HG02884 (cell line): ENCODE measurements around the gene ZFR2.
"Not testable (repeated sequence)": the region's sequence is repeated elsewhere in the genome, so short reads cannot be mapped to it uniquely, and the experiment has no call there.

Source experiments
- ATAC-seq: cut with Tn5 transposase; IDR thresholded peaks from one replicate; pipeline ENCODE4 v1.9.1; 2021; ENCODE audit warnings: mild to moderate bottlenecking, moderate library complexity; ENCODE audit not compliant: unreplicated experiment

Gene ZFR2

GRCh38 chr19:3816566-3817218 lies 52.1 kb downstream of the ZFR2 start:
- ATAC-seq = no peak

GRCh38 chr19:3816148-3816547 lies 52.7 kb downstream of the ZFR2 start:
- ATAC-seq = not testable (repeated sequence)

GRCh38 chr19:3814648-3815047 lies 54.2 kb downstream of the ZFR2 start:
- no peak for ATAC-seq

DNA sequence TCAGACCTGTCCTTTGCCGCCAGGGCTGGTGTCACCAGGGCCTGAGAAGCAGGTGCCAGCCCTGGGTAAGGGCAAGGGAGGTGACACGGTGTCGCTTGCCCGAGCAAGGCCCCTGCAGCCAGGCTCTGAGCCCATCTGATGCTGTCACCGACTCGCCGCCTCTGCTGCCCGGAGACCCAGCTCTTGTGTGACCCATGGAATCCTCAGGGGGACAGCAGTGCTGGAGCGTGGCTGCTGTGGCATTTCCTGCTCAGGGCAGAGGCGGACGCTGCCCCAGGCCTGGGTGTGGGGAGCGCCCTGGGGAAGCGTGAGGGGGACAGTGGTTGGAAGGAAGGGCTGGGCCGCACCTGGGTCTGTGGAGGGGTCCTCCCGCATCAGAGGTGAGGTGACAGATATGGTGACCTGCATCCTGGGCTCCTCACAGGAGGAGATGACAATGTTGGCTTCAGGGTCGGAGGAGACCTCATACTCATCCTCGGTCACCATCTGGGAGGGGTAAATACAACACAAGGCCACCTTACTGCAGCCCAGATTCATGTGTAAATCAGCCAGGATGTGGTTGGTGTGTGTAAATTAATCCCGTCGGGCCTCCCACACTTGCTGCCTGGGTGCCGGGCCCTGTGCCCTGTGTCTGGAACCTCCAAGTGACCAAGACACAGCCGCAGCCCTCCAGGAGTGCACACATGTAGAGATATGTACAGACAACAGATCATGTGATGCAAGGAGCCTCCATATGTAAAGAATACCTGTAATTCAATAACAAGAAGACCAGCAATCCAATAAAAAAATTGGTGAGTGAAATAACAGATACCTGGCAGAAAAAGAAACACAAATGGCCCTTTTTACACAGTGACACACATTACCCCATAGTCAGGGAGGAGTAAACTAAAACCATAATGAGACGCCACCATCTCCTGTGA lies 55.1 kb downstream of the ZFR2 start:
- no peak for ATAC-seq

DNA sequence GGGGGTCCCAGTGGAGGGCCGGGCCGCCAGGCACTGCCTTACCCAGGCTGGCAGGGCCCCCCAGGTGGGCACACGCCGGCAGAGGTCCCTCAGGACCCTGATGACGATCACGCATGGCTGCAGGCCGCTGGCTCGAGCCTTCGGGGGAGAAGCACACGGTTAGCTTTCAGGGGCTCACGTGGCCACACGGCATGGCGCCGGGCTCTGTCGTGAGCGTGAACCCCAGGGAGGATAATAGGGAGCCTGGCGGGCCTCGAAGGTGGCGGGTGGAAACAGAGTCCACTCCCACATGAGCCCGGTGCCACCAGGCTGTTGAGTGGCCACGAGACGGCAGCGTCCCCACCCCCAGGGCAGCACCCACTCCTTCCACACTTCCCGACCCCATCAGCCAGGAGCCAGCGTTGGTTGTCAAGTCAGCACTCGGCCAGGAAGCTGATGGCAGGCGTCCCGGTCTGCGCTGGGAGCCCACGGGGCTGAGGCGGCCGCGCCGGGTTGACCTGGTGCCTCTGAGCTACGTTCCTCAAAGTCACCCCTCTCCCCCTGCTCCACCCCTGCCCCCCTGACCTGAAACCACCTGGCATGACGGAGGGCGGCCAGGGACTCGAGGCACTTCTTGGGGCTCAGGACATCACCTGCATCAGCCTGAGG lies 58.0 kb downstream of the ZFR2 start:
- ATAC-seq = no peak

- ATAC-seq = no peak
Measured at GRCh38 chr19:3809881-3810707, 58.7 kb downstream of the ZFR2 start.

DNA sequence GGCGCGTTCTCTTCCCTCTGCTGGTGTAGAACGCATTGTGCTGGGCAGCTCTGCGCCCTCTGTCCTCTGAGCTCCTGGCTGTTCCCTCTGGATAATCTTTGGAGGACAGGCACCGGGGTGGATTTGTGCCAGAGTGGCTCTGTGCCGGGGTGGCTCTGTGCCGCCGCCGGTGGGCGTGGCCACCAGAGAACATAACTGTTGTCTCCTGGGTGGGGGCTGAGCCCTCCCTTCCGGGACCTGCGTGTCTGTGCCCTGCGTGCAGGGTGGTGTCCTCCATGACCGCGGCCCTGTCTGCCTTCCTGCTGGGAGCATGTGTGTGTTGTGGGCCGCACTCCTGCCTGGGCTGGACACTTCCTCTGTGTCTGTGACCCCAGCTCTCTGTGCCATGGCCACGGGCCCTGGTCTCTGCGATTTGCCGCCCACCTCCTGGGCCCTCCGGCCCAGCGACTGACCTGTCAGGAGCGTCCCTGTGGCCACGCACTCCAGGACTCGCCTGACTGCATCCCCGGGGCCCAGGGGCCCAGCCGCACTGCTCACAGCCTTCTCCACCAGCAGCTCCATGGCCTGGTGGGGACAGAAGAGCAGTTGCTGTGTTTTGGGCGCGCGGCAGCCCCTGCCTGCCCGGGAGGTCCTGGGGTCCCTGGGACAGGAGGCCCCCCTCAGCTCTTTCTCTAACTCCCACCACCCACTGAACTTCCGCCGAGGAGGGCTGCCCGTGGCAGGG lies 60.3 kb downstream of the ZFR2 start:
- no peak for ATAC-seq

DNA sequence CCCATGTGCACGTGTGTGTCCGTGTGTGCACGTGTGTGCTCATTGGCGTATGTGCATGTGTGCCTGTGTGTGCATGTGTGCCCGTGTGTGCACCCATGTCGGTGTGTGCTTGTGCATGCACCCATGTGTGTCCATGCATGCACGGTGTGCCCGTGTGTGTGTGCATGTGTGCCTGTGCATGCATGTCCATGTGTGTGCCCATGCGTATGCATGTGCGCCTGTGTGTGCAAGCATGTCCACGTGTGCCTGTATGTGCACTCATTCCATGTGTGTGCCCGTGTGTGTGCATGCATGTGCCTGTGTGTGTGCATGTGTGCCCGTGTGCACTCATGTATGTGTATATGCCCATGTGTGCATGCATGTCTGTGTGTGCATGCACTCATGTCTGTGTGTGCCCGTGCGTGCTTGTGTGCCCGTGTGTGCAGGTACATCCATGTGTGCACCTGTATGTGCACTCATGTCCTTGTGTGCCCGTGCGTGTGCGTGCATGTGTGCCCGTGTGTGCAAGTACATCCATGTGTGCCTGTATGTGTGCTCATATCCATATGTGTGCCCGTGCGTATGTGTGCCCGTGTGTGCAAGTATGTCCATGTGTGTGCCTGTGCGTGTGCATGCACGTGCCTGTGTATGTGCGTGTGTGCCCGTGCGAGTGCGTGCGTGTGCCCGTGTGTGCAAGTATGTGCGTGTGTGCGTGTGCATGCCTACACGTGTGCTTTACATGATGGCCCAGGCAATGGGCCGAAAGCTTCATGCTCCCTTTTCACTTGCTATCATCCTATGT lies 61.1 kb downstream of the ZFR2 start:
- ATAC-seq = no peak

DNA sequence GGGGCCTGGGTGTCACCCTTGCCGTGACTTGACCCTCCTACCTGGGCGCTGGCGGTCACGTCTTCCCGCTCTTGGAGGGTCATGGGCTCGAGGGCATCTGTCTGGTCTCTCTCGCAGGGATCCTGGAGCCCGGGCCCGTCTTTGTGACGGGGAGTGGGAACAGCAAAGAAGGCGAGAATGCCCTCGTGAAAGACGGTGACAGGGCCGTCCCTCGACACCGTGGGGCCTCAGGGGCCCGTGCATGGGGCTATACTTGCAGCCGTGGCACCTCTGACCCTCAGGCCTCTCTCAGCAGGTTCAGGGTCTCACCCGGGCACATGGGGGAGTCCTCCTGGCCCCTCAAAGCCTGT lies 61.7 kb downstream of the ZFR2 start:
- no peak for ATAC-seq

- no peak for ATAC-seq
Measured at GRCh38 chr19:3805859-3806258, 63.0 kb downstream of the ZFR2 start.

GRCh38 chr19:3804429-3804828 lies 64.4 kb downstream of the ZFR2 start:
- ATAC-seq = no peak

GRCh38 chr19:3803986-3804385 lies 64.9 kb downstream of the ZFR2 start:
- ATAC-seq = no peak

- ATAC-seq = no peak
Measured at GRCh38 chr19:3803114-3803888, 65.5 kb downstream of the ZFR2 start.

DNA sequence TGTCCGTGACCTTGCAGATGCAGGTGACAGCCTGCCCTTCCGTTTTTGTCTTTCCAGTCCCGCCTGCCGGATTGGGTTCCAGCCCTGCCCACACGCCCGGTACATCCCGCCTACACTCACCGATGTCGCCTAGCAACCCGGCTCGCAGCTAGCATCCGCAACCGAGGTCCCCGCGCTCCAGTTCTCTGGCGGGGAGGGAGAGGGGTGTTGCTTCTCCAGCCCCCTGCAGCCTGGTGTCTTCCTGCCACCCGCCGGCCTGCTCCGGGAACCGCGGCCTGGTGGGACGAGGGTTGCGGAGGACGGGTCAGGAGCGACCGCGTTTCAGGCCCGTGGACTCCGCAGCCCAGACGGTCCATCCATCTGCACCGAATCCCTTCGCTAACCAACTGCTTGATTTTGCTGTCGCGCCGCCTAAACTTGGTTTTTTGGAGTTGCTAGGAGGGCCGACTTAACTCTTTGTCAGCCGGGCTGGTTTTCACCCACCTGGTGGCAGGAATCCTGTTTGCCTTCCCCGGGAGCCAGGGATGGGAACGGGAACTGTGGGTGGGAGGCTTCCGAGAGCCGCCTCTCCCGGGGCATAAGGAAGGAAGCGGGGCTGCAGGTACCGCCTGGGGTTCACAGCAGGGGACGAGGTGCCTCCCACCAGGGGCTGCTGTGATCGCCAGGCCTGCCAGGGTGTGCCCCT lies 67.3 kb downstream of the ZFR2 start:
- no peak for ATAC-seq

GRCh38 chr19:3800996-3801395 lies 67.8 kb downstream of the ZFR2 start:
- no peak for ATAC-seq

- ATAC-seq = no peak
Measured at GRCh38 chr19:3798137-3798536, 70.7 kb downstream of the ZFR2 start.

DNA sequence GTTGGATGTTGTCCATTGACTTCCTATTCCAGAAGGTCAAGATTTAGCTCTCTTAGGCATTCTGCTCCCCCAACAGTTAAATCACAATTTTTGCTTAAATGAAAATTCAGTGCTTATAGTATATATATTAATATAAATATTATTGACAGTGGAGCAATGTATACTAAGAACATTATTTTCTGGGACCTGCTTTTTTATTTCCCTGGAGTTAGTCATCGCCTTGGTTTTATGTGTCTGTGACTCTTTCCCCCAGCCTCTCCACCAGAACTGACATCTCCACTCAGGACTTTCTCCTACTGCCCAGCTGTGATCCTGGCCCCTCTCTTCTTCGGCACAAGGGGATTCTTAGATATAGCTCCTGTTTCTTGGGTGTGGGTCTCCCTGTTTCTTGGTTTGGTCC lies 72.5 kb downstream of the ZFR2 start:
- ATAC-seq = no peak

DNA sequence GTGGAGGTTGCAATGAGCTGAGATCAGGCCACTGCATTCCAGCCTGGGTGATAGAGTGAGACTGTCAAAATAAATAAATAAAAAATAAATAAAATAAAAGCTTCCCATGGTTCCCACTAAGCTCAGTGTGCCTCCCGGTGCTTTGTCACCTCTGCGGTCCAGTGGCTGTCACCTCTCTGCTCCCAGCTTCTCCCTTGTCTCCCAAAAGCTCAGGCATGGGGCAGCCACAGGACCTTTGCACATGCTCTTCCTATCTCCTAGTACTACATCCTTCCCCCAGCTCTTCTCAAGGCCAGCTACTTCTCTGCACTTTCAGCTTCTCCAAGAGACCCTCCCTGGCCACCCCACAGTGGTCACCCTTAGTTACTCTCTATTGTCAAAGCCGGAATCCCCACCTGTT lies 75.0 kb downstream of the ZFR2 start:
- no peak for ATAC-seq
